ENCODE data around the gene PCDHGB3.
A peak's percentile ranks its signal among the peaks of the same experiment; 100 is the strongest.

Gene PCDHGB3

GRCh38 chr5:141345327-141345726 lies 24.7 kb upstream of the PCDHGB3 start:
- TF ChIP-seq NFIC (IDR thresholded peaks at IDR 0.05) (no peak), USF1 (IDR thresholded peaks at IDR 0.05) (no peak), ZBTB7A (IDR thresholded peaks at IDR 0.05; ENCODE audit: low read depth) (no peak), CEBPB (IDR thresholded peaks at IDR 0.05) (no peak), TAF1 (IDR thresholded peaks at IDR 0.05; ENCODE audit: low read depth) (no peak), TEAD4 (IDR thresholded peaks at IDR 0.05) (no peak), YY1 (IDR thresholded peaks at IDR 0.05; ENCODE audit: low read depth) (no peak), REST (IDR thresholded peaks at IDR 0.05; ENCODE audit: low read depth) (no peak), CREB1 (IDR thresholded peaks at IDR 0.05; ENCODE audit: low read depth) (no peak)

- TF ChIP-seq EP300 (IDR thresholded peaks at IDR 0.05; ENCODE audit: borderline replicate concordance) (no peak), RAD21 (IDR thresholded peaks at IDR 0.05; ENCODE audit: low read depth) (peak; percentile 49)
These were observed 20.0 kb upstream of the PCDHGB3 start, which contains the start of gene PCDHGB1 for GRCh38 chr5:141349917-141350619. Gene PCDHGB1, plus strand, starts transcription at chr5:141350099. Its CDS starts 162 bp downstream, at chr5:141350261.

- no peak for TF ChIP-seq YY1 (IDR thresholded peaks at IDR 0.05; ENCODE audit: low read depth)
These were observed 18.5 kb upstream of the PCDHGB3 start for GRCh38 chr5:141351591-141351990.

GRCh38 chr5:141354900-141355469 lies 15.1 kb upstream of the PCDHGB3 start, which contains the start of gene PCDHGA4:
Gene PCDHGA4, plus strand, starts transcription at chr5:141355021. Its CDS starts 87 bp downstream, at chr5:141355108.
- TF ChIP-seq NFIC (IDR thresholded peaks at IDR 0.05) (no peak), RAD21 (IDR thresholded peaks at IDR 0.05; ENCODE audit: low read depth) (peak; percentile 22; the same call in 1 of the 2 replicates), USF1 (IDR thresholded peaks at IDR 0.05) (no peak), ZBTB7A (IDR thresholded peaks at IDR 0.05; ENCODE audit: low read depth) (no peak), CREB1 (IDR thresholded peaks at IDR 0.05; ENCODE audit: low read depth) (no peak), REST (IDR thresholded peaks at IDR 0.05; ENCODE audit: low read depth) (no peak)

- TF ChIP-seq TCF12 (IDR thresholded peaks at IDR 0.05; ENCODE audit: low read depth): no peak
- TF ChIP-seq NFIC (IDR thresholded peaks at IDR 0.05): no peak
- TF ChIP-seq CEBPB (IDR thresholded peaks at IDR 0.05): no peak
These were observed 14.4 kb upstream of the PCDHGB3 start for GRCh38 chr5:141355641-141356040.

GRCh38 chr5:141356133-141356532 lies 13.9 kb upstream of the PCDHGB3 start:
- no peak for TF ChIP-seq ZBTB7A (IDR thresholded peaks at IDR 0.05; ENCODE audit: low read depth)
- TF ChIP-seq EP300 (IDR thresholded peaks at IDR 0.05; ENCODE audit: borderline replicate concordance): no peak
- no peak for TF ChIP-seq YY1 (IDR thresholded peaks at IDR 0.05; ENCODE audit: low read depth)
- TF ChIP-seq CREB1 (IDR thresholded peaks at IDR 0.05; ENCODE audit: low read depth): no peak
- TF ChIP-seq TCF12 (IDR thresholded peaks at IDR 0.05; ENCODE audit: low read depth): no peak
- TF ChIP-seq CEBPB (IDR thresholded peaks at IDR 0.05): no peak
- no peak for TF ChIP-seq EGR1 (IDR thresholded peaks at IDR 0.05)

- TF ChIP-seq EP300 (IDR thresholded peaks at IDR 0.05; ENCODE audit: borderline replicate concordance) (no peak), REST (IDR thresholded peaks at IDR 0.05; ENCODE audit: low read depth) (peak; percentile 52), CREB1 (IDR thresholded peaks at IDR 0.05; ENCODE audit: low read depth) (no peak), CEBPB (IDR thresholded peaks at IDR 0.05) (no peak), EGR1 (IDR thresholded peaks at IDR 0.05) (no peak), NFIC (IDR thresholded peaks at IDR 0.05) (no peak), TEAD4 (IDR thresholded peaks at IDR 0.05) (no peak), FOXM1 (IDR thresholded peaks at IDR 0.05; ENCODE audit: borderline replicate concordance, low read depth) (no peak), RAD21 (IDR thresholded peaks at IDR 0.05; ENCODE audit: low read depth) (no peak)
These were observed 13.1 kb upstream of the PCDHGB3 start for GRCh38 chr5:141356950-141357349.

All from Ishikawa (cell line).